BLaER1 treated with 17β-estradiol and CSF1 and Interleukin-3, amounts not matched to agents 10 nM and 100 nM (cell line): ENCODE data around the gene SOWAHA.

Experiments
- H3K27ac ChIP-seq, 11 experiments: shearing (Covaris generic); formaldehyde crosslinking; 2 replicates each; pipeline ENCODE4 v1.8.1; 2022
- H3K27me3 ChIP-seq, 11 experiments: shearing (Covaris generic); formaldehyde crosslinking; 2 replicates each; pipeline ENCODE4 v1.8.1; 2022
- H3K36me3 ChIP-seq, 11 experiments: shearing (Covaris generic); formaldehyde crosslinking; 2 replicates each; pipeline ENCODE4 v1.8.1; 2022
- H3K4me1 ChIP-seq, 10 experiments: shearing (Covaris generic); formaldehyde crosslinking; 2 replicates each; pipeline ENCODE4 v1.8.1; 2022
- H3K4me2 ChIP-seq, 11 experiments: shearing (Covaris generic); formaldehyde crosslinking; 2 replicates each; pipeline ENCODE4 v1.8.1; 2022
- H3K4me3 ChIP-seq, 10 experiments: shearing (Covaris generic); formaldehyde crosslinking; 2 replicates each; pipeline ENCODE4 v1.8.1; 2022
- H3K9ac ChIP-seq, 11 experiments: shearing (Covaris generic); formaldehyde crosslinking; 2 replicates each; pipeline ENCODE4 v1.8.1; 2022
- H3K9me3 ChIP-seq, 11 experiments: shearing (Covaris generic); formaldehyde crosslinking; replicated peaks in 1 of 11; 2 replicates each; pipeline ENCODE4 v1.8.1; 2022
- H4K20me1 ChIP-seq, 11 experiments: shearing (Covaris generic); formaldehyde crosslinking; 2 replicates each; pipeline ENCODE4 v1.8.1; 2022
- Cebpa-rat ChIP-seq, 11 experiments: shearing (Covaris generic); IDR thresholded peaks; 2 replicates each; pipeline ENCODE4 v1.8.1; 2022

SOWAHA gene

GRCh38 chr5:132781029-132781428 is 32.1 kb upstream of the SOWAHA start:
- no peak overlapping the region for H3K4me2 ChIP-seq
- no peak for TF ChIP-seq Cebpa-rat (IDR thresholded peaks at IDR 0.05)
- no peaks in the 10 kb centered on the region for H3K36me3 ChIP-seq
- H3K27me3 ChIP-seq, result peaks cover 29 to 40% (median 33%) of the 10 kb centered on the region in 11 experiments
- H3K27ac ChIP-seq, result no peak overlapping the region
- H3K4me1 ChIP-seq, result peaks cover 22 to 40% (median 35%) of the 10 kb centered on the region in 10 experiments
- no peak overlapping the region for H3K4me3 ChIP-seq
- no peaks in the 10 kb centered on the region for H4K20me1 ChIP-seq
- H3K9ac ChIP-seq, result no peak overlapping the region
- no peaks in the 10 kb centered on the region for H3K9me3 ChIP-seq

GRCh38 chr5:132782101-132782500 is 31.0 kb upstream of the SOWAHA start:
- Histone ChIP-seq H3K9ac (no peak overlapping the region), H3K27ac (no peak overlapping the region), H4K20me1 (no peaks in the 10 kb centered on the region), H3K4me2 (peak overlapping the region in 8 of 11 experiments; percentile 4 to 78 (median 65); a peak in 13 of 22 replicates), H3K4me3 (no peak overlapping the region), H3K4me1 (peaks cover 15 to 34% (median 29%) of the 10 kb centered on the region in 10 experiments), H3K27me3 (peaks cover 22 to 30% (median 23%) of the 10 kb centered on the region in 11 experiments), H3K36me3 (no peaks in the 10 kb centered on the region), H3K9me3 (no peaks in the 10 kb centered on the region)
- TF ChIP-seq Cebpa-rat (IDR thresholded peaks at IDR 0.05), result no peak

GRCh38 chr5:132785365-132785764 is 27.7 kb upstream of the SOWAHA start:
- Histone ChIP-seq H3K9ac (no peak overlapping the region), H3K4me3 (no peak overlapping the region), H3K4me1 (peaks cover 13 to 33% (median 24%) of the 10 kb centered on the region in 10 experiments), H3K27ac (no peak overlapping the region), H3K9me3 (no peaks in the 10 kb centered on the region), H3K36me3 (no peaks in the 10 kb centered on the region), H3K27me3 (no peaks in the 10 kb centered on the region), H3K4me2 (peak overlapping the region; percentile 47 to 76 (median 60)), H4K20me1 (no peaks in the 10 kb centered on the region)
- TF ChIP-seq Cebpa-rat (IDR thresholded peaks at IDR 0.05), result no peak

GRCh38 chr5:132785864-132786263 is 27.2 kb upstream of the SOWAHA start:
- Histone ChIP-seq H3K4me3 (no peak overlapping the region), H4K20me1 (no peaks in the 10 kb centered on the region), H3K4me2 (peak overlapping the region; percentile 47 to 76 (median 60); a peak in 20 of 22 replicates), H3K9me3 (no peaks in the 10 kb centered on the region), H3K27ac (no peak overlapping the region), H3K4me1 (peaks cover 13 to 33% (median 24%) of the 10 kb centered on the region in 10 experiments), H3K27me3 (no peaks in the 10 kb centered on the region), H3K9ac (no peak overlapping the region), H3K36me3 (no peaks in the 10 kb centered on the region)
- TF ChIP-seq Cebpa-rat (IDR thresholded peaks at IDR 0.05), result no peak

- Histone ChIP-seq H3K36me3 (no peaks in the 10 kb centered on the region), H3K27ac (no peak overlapping the region), H3K4me1 (peaks cover 13 to 26% (median 20%) of the 10 kb centered on the region in 10 experiments), H3K27me3 (no peaks in the 10 kb centered on the region), H3K9ac (no peak overlapping the region), H4K20me1 (no peaks in the 10 kb centered on the region), H3K4me3 (no peak overlapping the region), H3K4me2 (no peak overlapping the region), H3K9me3 (no peaks in the 10 kb centered on the region)
- TF ChIP-seq Cebpa-rat (IDR thresholded peaks at IDR 0.05), result no peak
Observed at GRCh38 chr5:132787076-132787475, 26.0 kb upstream of the SOWAHA start.

GRCh38 chr5:132788508-132788907 is 24.6 kb upstream of the SOWAHA start:
- Histone ChIP-seq H3K4me1 (peaks cover 8 to 15% (median 12%) of the 10 kb centered on the region in 10 experiments), H3K4me2 (no peak overlapping the region), H3K9ac (no peak overlapping the region), H4K20me1 (no peaks in the 10 kb centered on the region), H3K27me3 (no peaks in the 10 kb centered on the region), H3K4me3 (no peak overlapping the region), H3K27ac (no peak overlapping the region), H3K9me3 (no peaks in the 10 kb centered on the region), H3K36me3 (no peaks in the 10 kb centered on the region)
- no peak for TF ChIP-seq Cebpa-rat (IDR thresholded peaks at IDR 0.05)

GRCh38 chr5:132788990-132789886 is 23.9 kb upstream of the SOWAHA start:
- H3K36me3 ChIP-seq, result no peaks in the 10 kb centered on the region
- TF ChIP-seq Cebpa-rat (IDR thresholded peaks at IDR 0.05), result no peak

GRCh38 chr5:132790201-132790865 is 22.8 kb upstream of the SOWAHA start:
- Histone ChIP-seq H3K4me1 (peaks cover 3 to 8% (median 7%) of the 10 kb centered on the region in 10 experiments), H3K36me3 (no peaks in the 10 kb centered on the region), H4K20me1 (no peaks in the 10 kb centered on the region), H3K9ac (no peak overlapping the region), H3K27me3 (no peaks in the 10 kb centered on the region), H3K27ac (no peak overlapping the region), H3K9me3 (no peaks in the 10 kb centered on the region), H3K4me3 (no peak overlapping the region), H3K4me2 (no peak overlapping the region)
- no peak for TF ChIP-seq Cebpa-rat (IDR thresholded peaks at IDR 0.05)

More at GRCh38 chr5:132788990-132789886, 23.9 kb upstream of the SOWAHA start:
- H3K27me3 ChIP-seq, result no peaks in the 10 kb centered on the region
- no peak overlapping the region for H3K27ac ChIP-seq
- H3K4me2 ChIP-seq, result no peak overlapping the region
- H4K20me1 ChIP-seq, result no peaks in the 10 kb centered on the region
- peaks cover 8 to 15% (median 12%) of the 10 kb centered on the region in 10 experiments for H3K4me1 ChIP-seq
- H3K4me3 ChIP-seq, result no peak overlapping the region
- H3K9me3 ChIP-seq, result no peaks in the 10 kb centered on the region
- no peak overlapping the region for H3K9ac ChIP-seq

GRCh38 chr5:132791026-132791425 is 22.1 kb upstream of the SOWAHA start:
- Histone ChIP-seq H3K36me3 (no peaks in the 10 kb centered on the region), H3K27ac (no peak overlapping the region), H3K4me2 (no peak overlapping the region), H3K9me3 (no peaks in the 10 kb centered on the region), H3K27me3 (no peaks in the 10 kb centered on the region), H3K9ac (no peak overlapping the region), H3K4me1 (peaks cover 0 to 2% (median under 1%) of the 10 kb centered on the region in 10 experiments; a peak in 7 of 20 replicates), H3K4me3 (no peak overlapping the region), H4K20me1 (no peaks in the 10 kb centered on the region)
- no peak for TF ChIP-seq Cebpa-rat (IDR thresholded peaks at IDR 0.05)
